Lung microvascular endothelial cell (primary cell): ENCODE results near the gene GAB2. TPM values are rescaled to one million over a fixed set of nuclear protein-coding genes. Genes with fewer than 3 reads are reported as not detected.
"Not testable (repeated sequence)": the region's sequence is repeated elsewhere in the genome, so short reads cannot be mapped to it uniquely, and the experiment has no call there.

Experiments
- DNase-seq, 2 donors: peaks; one replicate each; pipeline versions ENCODE4 v3.0.0 to v3.0.0-alpha.2; 2010; ENCODE audit warnings: low read depth in 2 of 2
- total RNA-seq: library from RNA; depleted of rRNA; stranded (reverse); fragments of >200 nt; gene quantifications from 2 replicates; pipeline ENCODE4 v1.2.1, GENCODE V29; 2014

Gene GAB2
- total RNA-seq, 1 donor from 2014 or later: 21.2 TPM

- DNase-seq: no peak
Observed at GRCh38 chr11:78314762-78315161, 102.9 kb downstream of the GAB2 start.

- no peak for DNase-seq
Observed at GRCh38 chr11:78313898-78314297, 103.7 kb downstream of the GAB2 start.

GRCh38 chr11:78313181-78313795, 104.3 kb downstream of the GAB2 start:
- peak; percentile 75 to 81 for DNase-seq

GRCh38 chr11:78312712-78313111, 104.9 kb downstream of the GAB2 start:
- DNase-seq: no peak

GRCh38 chr11:78311702-78312371, 105.8 kb downstream of the GAB2 start:
- no peak for DNase-seq

- DNase-seq: peak; percentile 5 to 12
Observed at GRCh38 chr11:78310500-78310909, 107.1 kb downstream of the GAB2 start.

- no peak for DNase-seq
Observed at GRCh38 chr11:78304201-78304600, 113.4 kb downstream of the GAB2 start.

- DNase-seq: no peak
Observed at GRCh38 chr11:78300108-78300839, 117.3 kb downstream of the GAB2 start.

- peak in 1 of 2 donors; percentile 15 for DNase-seq
Observed at GRCh38 chr11:78299000-78299710, 118.5 kb downstream of the GAB2 start.

GRCh38 chr11:78298291-78298771, 119.3 kb downstream of the GAB2 start:
- DNase-seq: no peak

GRCh38 chr11:78295991-78296930, 121.4 kb downstream of the GAB2 start:
- no peak for DNase-seq

- DNase-seq: no peak
Observed at GRCh38 chr11:78295347-78295746, 122.3 kb downstream of the GAB2 start.

GRCh38 chr11:78294100-78294499, 123.5 kb downstream of the GAB2 start:
- DNase-seq: not testable (repeated sequence)

- no peak for DNase-seq
Observed at GRCh38 chr11:78293536-78293935, 124.1 kb downstream of the GAB2 start.

- DNase-seq: no peak
Observed at GRCh38 chr11:78292109-78292803, 125.4 kb downstream of the GAB2 start.

- DNase-seq: no peak
Observed at GRCh38 chr11:78291503-78292108, 126.0 kb downstream of the GAB2 start.

- DNase-seq: peak in 1 of 2 donors; percentile 30
Observed at GRCh38 chr11:78290293-78291176, 127.1 kb downstream of the GAB2 start.

GRCh38 chr11:78289552-78290292, 127.9 kb downstream of the GAB2 start:
- DNase-seq: no peak
